A172 (cell line): ENCODE measurements around the gene PGRMC1. TPM values are rescaled to one million over a fixed set of nuclear protein-coding genes. Genes with fewer than 3 reads are reported as not detected.
"Not testable (repeated sequence)": the region's sequence is repeated elsewhere in the genome, so short reads cannot be mapped to it uniquely, and the experiment has no call there.

Experiments used
- DNase-seq: peaks from one replicate; pipeline ENCODE4 v3.0.0-alpha.2; 2015; ENCODE audit warnings: low spot score
- total RNA-seq: library from RNA; depleted of rRNA; stranded (reverse); fragments of >200 nt; shearing (Covaris generic); gene quantifications from 2 replicates; pipeline ENCODE4 v1.2.3, GENCODE V29; 2014

The PGRMC1 gene
- total RNA-seq, 1 experiment from 2014 or later, result 85.1 TPM

DNA sequence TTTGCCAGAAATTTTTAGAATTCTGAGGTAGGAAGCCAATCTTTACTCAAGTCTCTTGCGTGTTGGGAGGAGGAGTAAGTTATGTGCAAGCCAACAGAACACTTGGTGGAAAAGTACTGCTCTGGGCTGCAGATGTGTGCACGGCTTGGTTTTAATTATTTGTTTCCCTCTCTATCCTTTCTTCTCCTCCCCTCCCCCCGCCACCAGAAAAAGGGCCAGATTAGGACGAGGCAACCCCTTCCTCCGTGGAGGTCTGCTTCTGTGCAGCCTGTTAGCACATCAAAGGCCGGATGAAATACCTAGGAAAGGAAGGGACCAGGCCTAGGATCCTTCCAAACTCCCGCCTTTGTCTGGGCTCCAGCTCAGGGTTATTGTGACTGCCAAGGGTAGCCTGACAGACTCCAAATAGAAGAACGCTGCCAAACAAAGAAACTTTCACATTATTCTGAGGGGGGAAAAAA, 1.0 kb upstream of the PGRMC1 start:
- no peak for DNase-seq

DNA sequence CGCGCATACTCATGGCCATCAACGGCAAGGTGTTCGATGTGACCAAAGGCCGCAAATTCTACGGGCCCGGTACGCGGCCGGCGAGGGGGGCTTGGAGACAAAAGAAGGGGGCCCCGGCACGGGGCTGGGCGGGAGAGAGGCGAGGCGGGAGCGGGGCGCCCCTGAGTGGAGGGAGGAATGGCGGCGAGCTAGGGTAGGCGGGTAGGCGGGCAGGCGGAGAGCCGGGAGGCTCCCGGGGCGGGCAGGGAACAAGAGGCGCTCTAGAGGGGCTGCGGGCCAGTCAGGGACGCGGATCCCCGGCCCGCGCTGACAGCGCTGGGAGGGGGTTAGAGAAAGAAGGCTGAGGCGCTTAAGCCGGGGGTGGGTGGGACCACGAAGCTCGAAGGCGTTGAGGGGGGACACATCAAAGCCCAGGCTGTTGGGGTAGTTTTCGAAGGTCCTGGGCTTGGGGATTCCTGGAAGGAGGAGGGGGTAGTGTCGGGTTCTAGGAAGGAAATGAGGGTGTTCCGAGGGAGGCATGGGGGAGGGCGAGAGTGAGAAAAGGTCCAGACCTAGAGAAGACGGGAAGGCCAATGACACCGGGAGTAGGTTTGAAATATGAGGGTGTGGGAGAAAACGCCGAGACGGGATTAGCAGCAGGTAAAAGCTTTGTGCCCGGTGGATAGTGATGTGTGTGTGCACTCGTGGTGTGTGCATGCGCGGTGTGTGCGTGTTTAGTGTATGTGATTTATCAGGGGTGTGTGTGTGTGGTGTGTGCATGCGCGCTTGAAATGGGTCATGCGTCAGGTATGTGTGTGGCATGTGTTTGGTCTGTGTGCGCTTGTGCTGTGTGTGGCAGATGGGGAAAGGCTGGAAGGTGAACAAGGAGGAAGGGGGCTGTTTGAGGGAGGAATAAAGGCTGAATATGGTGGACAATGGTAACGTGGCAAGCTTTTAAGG, 807 bp downstream of the PGRMC1 start:
- no peak for DNase-seq

GRCh38 chrX:119237562-119237942, 1.5 kb downstream of the PGRMC1 start:
- DNase-seq, result no peak

GRCh38 chrX:119238557-119238956, 2.5 kb downstream of the PGRMC1 start:
- no peak for DNase-seq

GRCh38 chrX:119240356-119240755, 4.3 kb downstream of the PGRMC1 start:
- DNase-seq, result peak; percentile 10

- no peak for DNase-seq
Measured at GRCh38 chrX:119247702-119248101, 11.6 kb downstream of the PGRMC1 start.

- DNase-seq, result no peak
Measured at GRCh38 chrX:119249891-119250290, 13.8 kb downstream of the PGRMC1 start.

DNA sequence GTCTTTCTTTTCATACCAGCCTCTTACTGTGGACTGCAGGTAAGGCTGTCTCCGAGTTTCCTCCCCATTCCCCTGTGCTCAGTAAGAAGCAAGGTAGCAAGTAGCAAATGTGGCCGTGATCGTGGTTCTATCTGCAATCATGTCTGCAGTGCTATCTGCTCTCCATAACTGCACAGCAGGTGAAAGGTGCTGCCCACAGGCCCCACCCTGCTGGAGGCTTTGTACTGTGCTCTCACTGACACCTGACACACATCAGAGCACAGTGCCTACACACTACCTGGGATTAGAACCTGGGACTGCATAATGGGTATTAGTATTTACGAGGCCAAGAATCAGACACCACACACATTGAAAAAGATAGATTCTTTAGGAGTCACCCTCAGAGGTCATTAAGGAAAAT, 15.3 kb downstream of the PGRMC1 start:
- DNase-seq, result no peak

GRCh38 chrX:119252716-119253115, 16.6 kb downstream of the PGRMC1 start:
- no peak for DNase-seq

DNA sequence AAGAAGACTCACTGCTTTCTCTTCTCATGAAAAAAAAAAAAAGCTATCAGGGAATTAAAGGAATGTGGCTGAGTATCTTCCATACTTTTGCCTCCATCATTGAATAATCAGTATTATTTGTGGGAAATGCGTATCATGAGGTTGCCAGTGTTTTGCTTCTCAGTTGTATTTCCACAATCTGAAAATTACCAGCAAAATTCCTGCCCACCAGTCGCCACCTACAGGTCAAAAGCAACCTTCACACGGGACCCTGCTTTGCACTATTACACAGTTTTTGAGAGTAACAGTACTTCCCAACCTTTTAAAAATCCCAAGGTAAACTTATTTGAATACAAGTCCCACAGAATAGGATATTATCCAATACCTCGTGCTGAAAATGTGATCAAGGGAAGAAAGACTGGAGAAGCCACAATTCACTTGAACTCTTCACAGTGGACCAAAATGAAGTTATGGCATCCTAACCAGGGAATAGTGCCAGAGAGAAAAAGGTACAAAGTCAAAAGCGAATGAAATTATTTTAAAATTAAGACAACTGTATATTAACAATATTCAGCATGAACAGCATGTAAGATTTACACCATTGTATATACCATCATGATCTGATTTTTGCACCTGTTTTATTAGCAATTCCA, 30.4 kb downstream of the PGRMC1 start:
- no peak for DNase-seq

DNA sequence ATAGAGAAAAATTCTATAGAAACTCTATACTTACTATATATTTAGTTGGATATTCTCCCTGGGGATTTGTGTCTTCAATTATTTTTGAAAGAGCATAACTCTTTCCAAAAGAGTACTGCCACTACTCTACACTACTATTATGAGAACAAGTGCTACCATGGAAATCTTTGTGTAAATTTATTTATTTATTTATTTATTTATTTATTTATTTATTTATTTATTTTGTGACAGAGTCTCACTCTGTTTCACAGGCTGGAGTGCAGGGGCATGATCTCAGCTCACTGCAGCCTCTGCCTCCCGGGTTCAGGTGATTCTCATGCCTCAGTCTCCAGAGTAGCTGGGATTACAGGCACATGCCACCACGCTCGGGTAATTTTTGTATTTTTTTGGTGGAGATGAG, 31.0 kb downstream of the PGRMC1 start:
- not testable (repeated sequence) for DNase-seq

DNA sequence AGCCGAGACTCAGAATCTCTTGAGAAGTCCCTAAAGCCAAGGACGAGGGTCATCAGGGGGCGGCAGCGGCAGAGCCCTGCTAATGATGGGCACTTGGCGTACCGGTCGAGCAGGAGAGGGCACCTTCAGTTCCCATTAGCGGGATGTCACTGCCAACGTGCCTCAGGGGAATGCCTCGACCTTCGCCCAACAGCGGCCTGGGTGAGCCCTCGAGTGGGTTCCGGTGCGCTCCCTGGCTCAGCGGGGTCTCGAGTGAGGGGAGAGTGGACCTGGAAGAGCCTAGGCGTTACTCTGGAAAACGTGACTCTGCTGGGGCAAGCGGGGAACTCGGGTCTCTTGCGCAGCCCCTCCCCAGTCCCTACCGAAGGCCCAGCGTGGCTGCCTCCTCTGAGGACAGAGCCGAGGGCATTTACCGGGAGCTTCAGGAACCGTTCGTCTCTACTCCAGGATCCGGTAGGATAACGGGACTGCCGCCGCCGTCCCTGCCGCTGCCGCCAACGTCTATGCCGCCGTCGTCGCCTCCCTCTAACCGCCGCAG, 36.9 kb downstream of the PGRMC1 start:
- no peak for DNase-seq

- no peak for DNase-seq
Measured at GRCh38 chrX:119273420-119274192, 37.5 kb downstream of the PGRMC1 start.

DNA sequence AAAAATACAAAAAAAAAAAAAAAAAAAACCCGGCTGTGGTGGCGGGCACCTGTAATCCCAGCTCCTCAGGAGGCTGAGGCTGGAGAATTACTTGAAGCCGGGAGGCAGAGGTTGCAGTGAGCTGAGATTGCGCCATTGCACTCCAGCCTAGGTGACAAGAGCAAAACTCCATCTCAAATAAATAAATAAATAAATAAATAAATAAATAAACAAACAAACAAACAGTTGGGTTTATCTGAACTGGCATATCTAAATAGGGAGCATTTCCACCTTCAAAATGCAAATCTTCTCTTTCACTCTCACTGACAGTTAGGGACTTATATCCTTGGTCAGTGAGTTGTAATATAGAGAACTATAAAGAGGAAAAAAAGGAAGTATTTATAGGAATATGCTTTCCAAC, 46.3 kb downstream of the PGRMC1 start:
- DNase-seq, result not testable (repeated sequence)

- no peak for DNase-seq
Measured at GRCh38 chrX:119288890-119289393, 52.9 kb downstream of the PGRMC1 start.

GRCh38 chrX:119290476-119290875, 54.4 kb downstream of the PGRMC1 start:
- no peak for DNase-seq

GRCh38 chrX:119291246-119291645, 55.2 kb downstream of the PGRMC1 start:
- DNase-seq, result not testable (repeated sequence)

- no peak for DNase-seq
Measured at GRCh38 chrX:119292445-119292844, 56.4 kb downstream of the PGRMC1 start.
